ENCODE data around the gene BGN. TPM values are rescaled to one million over a fixed set of nuclear protein-coding genes. Genes with fewer than 3 reads are reported as not detected.

Gene BGN
- total RNA-seq, 1 experiment from 2014 or later = 1.2 TPM

DNA sequence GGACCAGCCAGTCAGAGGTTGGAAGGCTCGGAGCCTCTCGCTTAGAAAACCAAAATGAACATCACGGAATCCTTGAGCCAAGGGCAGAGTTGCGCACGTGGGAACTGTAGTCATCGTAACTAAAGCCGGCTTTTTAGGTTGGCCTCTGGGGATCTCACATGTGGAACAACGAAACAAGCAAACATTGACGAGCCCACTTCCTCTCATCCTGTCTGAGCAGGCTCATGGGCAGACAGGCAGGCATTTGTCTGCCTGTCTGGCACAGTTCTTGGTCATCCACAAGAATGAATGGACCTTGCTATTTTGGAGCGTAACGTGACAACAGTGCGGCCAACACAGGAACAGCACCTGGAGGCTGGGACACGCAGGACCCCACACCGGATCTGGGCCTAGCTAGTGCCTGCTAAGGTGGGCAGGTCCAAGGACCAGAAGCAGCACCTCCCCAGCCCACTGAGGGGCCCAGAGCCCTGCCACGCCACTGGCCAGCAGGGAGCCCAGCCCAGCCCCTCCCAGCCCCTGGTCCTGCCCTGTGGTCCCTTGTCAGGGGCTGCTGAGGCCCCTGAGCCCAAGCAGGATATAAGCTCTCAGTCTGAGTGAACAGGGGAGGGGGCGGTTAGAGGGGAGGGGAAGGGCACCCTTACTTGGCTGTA, 39.8 kb upstream of the BGN start:
- H3K79me1 ChIP-seq (ENCODE audit: insufficient read depth, low read depth, low read length, poor library complexity, severe bottlenecking) = no peaks in the 10 kb centered on the region
- no peaks in the 10 kb centered on the region for H3K27me3 ChIP-seq (ENCODE audit: insufficient read depth, low read length)
- H3K4ac ChIP-seq (ENCODE audit: low read depth, low read length) = no peak overlapping the region
- H3K27ac Mint-ChIP-seq = no peak overlapping the region
- no peak overlapping the region for H2BK12ac ChIP-seq (ENCODE audit: insufficient read length, low read depth, low read length)
- H3K27ac ChIP-seq (ENCODE audit: insufficient read length, low read depth, low read length) = no peak overlapping the region
- H3K27me3 Mint-ChIP-seq (ENCODE audit: low read depth) = no peaks in the 10 kb centered on the region
- H3K23me2 ChIP-seq (ENCODE audit: insufficient read length, low read depth, low read length, poor library complexity, severe bottlenecking) = no peaks in the 10 kb centered on the region
- peaks cover 42% of the 10 kb centered on the region for H3K9me3 ChIP-seq (ENCODE audit: control insufficient read depth, low read depth, low read length)
- H2AK5ac ChIP-seq (ENCODE audit: insufficient read length, low read length) = no peak overlapping the region
- no peak overlapping the region for H3K18ac ChIP-seq (ENCODE audit: insufficient read length, low read depth, low read length)
- H2AFZ ChIP-seq (ENCODE audit: low read length) = no peak overlapping the region
- no peak overlapping the region for H3K14ac ChIP-seq (ENCODE audit: insufficient read depth, low read length)
- H4K8ac ChIP-seq (replicated peaks; ENCODE audit: insufficient read length, low read depth, low read length) = no peak overlapping the region
- no peaks in the 10 kb centered on the region for H4K20me1 ChIP-seq (ENCODE audit: control insufficient read depth, insufficient read depth, insufficient read length)
- H2BK15ac ChIP-seq (ENCODE audit: low read depth, low read length) = no peak overlapping the region
- no peak overlapping the region for H2BK20ac ChIP-seq (ENCODE audit: low read depth, low read length, poor library complexity, severe bottlenecking)
- no peak for DNase-seq
- no peak overlapping the region for H3K4me3 Mint-ChIP-seq
- H3K9ac ChIP-seq (ENCODE audit: extremely low read depth, insufficient read length, low read length) = no peak overlapping the region
- H2BK5ac ChIP-seq (ENCODE audit: insufficient read length, low read length) = no peak overlapping the region
- no peak overlapping the region for H3K4me2 ChIP-seq (ENCODE audit: insufficient read depth, insufficient read length, low read length)
- peaks cover 26 to 56% (median 40%) of the 10 kb centered on the region in 3 experiments for H3K36me3 Mint-ChIP-seq (ENCODE audit: insufficient read depth in 1 of 3, low read depth in 3 of 3)
- no peak overlapping the region for H2BK120ac ChIP-seq (ENCODE audit: low read depth, low read length, poor library complexity, severe bottlenecking)
- H3T11ph ChIP-seq (ENCODE audit: low read length) = no peak overlapping the region
- H3K4me1 ChIP-seq (ENCODE audit: insufficient read depth, low read length) = no peaks in the 10 kb centered on the region
- H3K23ac ChIP-seq (ENCODE audit: insufficient read length, low read depth, low read length) = no peak overlapping the region
- TF ChIP-seq, protein P1, sequence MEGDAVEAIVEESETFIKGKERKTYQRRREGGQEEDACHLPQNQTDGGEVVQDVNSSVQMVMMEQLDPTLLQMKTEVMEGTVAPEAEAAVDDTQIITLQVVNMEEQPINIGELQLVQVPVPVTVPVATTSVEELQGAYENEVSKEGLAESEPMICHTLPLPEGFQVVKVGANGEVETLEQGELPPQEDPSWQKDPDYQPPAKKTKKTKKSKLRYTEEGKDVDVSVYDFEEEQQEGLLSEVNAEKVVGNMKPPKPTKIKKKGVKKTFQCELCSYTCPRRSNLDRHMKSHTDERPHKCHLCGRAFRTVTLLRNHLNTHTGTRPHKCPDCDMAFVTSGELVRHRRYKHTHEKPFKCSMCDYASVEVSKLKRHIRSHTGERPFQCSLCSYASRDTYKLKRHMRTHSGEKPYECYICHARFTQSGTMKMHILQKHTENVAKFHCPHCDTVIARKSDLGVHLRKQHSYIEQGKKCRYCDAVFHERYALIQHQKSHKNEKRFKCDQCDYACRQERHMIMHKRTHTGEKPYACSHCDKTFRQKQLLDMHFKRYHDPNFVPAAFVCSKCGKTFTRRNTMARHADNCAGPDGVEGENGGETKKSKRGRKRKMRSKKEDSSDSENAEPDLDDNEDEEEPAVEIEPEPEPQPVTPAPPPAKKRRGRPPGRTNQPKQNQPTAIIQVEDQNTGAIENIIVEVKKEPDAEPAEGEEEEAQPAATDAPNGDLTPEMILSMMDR (conservative IDR thresholded peaks at IDR 0.05) = no peak
- no peak overlapping the region for H3K56ac ChIP-seq (ENCODE audit: insufficient read length, low read depth, low read length)
- peaks cover 72 to 84% of the 10 kb centered on the region in 2 experiments for H3K9me3 Mint-ChIP-seq
- no CpG with 5 or more reads among the region's 16 CpGs for WGBS (ENCODE audit: extremely low coverage, insufficient read length, low lambda C conversion rate)
- H3K4me1 Mint-ChIP-seq = no peaks in the 10 kb centered on the region
- no peaks in the 10 kb centered on the region for H3K79me2 ChIP-seq (ENCODE audit: insufficient read depth, low read length)
- no peak overlapping the region for H4K5ac ChIP-seq (ENCODE audit: insufficient read length, low read depth, low read length)
- no peak overlapping the region for H4K91ac ChIP-seq (ENCODE audit: insufficient read length, low read depth, low read length)
